A673 (cell line): ENCODE measurements around the gene S100A14. TPM values are rescaled to one million over a fixed set of nuclear protein-coding genes. Genes with fewer than 3 reads are reported as not detected.

ENCODE experiments used
- BruUV-seq: library from RNA; stranded (reverse); fragments of 400-500 nt; replicated peaks from 2 replicates; lab custom pipeline; 2021; lab: Mats Ljungman, UMichigan
- CTCF ChIA-PET: fragments of 300-600 bp; sonication (Branson Sonifier 250); formaldehyde crosslinking; loops from one replicate; lab custom pipeline; 2022; ENCODE audit warnings: antibody characterized with exemption; lab: Charles Lee
- POLR2A ChIA-PET: fragments of 300-600 bp; sonication (Branson Sonifier 250); formaldehyde crosslinking; loops from one replicate; lab custom pipeline; 2022; ENCODE audit warnings: antibody characterized with exemption; ENCODE audit not compliant: low non-redundant PET; lab: Charles Lee
- DNase-seq: peaks from one replicate; pipeline ENCODE4 v3.0.0-alpha.2; 2015; ENCODE audit warnings: low spot score
- H3K27ac ChIP-seq: fragments of 200-600 bp; sonication (generic); 2 replicates; pipeline ENCODE4 v1.5.1; 2016; ENCODE audit warnings: mixed run types, low read depth, mild to moderate bottlenecking, mixed read lengths, antibody characterized with exemption, low read length; ENCODE audit not compliant: poor library complexity, severe bottlenecking
- H3K27me3 ChIP-seq: fragments of 200-600 bp; sonication (generic); replicated peaks from 2 replicates; pipeline ENCODE4 v1.6.1; 2017; ENCODE audit warnings: mixed run types, low read depth, mild to moderate bottlenecking, mixed read lengths, antibody characterized with exemption, low read length; ENCODE audit not compliant: insufficient read depth, poor library complexity
- H3K36me3 ChIP-seq: fragments of 200-600 bp; sonication (generic); 2 replicates; pipeline ENCODE4 v1.6.1; 2016; ENCODE audit warnings: mixed run types, mild to moderate bottlenecking, mixed read lengths, antibody characterized with exemption, low read length; ENCODE audit not compliant: insufficient read depth, poor library complexity, severe bottlenecking
- H3K4me1 ChIP-seq: fragments of 200-600 bp; sonication (generic); 2 replicates; pipeline ENCODE4 v1.6.1; 2017; ENCODE audit warnings: mixed run types, mild to moderate bottlenecking, mixed read lengths, antibody characterized with exemption, low read length; ENCODE audit not compliant: insufficient read depth, poor library complexity, severe bottlenecking
- H3K4me3 ChIP-seq: fragments of 200-600 bp; sonication (generic); 2 replicates; pipeline ENCODE4 v1.5.1; 2016; ENCODE audit warnings: low read depth, mixed run types, mild to moderate bottlenecking, mixed read lengths, low read length; ENCODE audit not compliant: poor library complexity, severe bottlenecking
- H3K9me3 ChIP-seq: fragments of 200-600 bp; sonication (generic); 2 replicates; pipeline ENCODE4 v1.6.1; 2016; ENCODE audit warnings: mixed run types, low read depth, mild to moderate bottlenecking, mixed read lengths, antibody characterized with exemption, low read length; ENCODE audit not compliant: poor library complexity, severe bottlenecking
- CTCF ChIP-seq: fragments of 300-800, 200-600 bp; sonication (generic); conservative IDR thresholded peaks from 2 replicates; pipeline ENCODE4 v1.5.1; 2017; ENCODE audit warnings: low read depth, mild to moderate bottlenecking, antibody characterized with exemption, low read length, moderate library complexity, mixed read lengths
- EZH2 ChIP-seq: fragments of 200-600 bp; sonication (generic); IDR thresholded peaks from 2 replicates; pipeline ENCODE4 v1.6.1; 2017; ENCODE audit warnings: borderline replicate concordance, low read depth, mild to moderate bottlenecking, mixed read lengths, antibody characterized with exemption, low read length; ENCODE audit not compliant: poor library complexity, severe bottlenecking
- intact Hi-C: fragments of 100-400 bp; cut with micrococcal nuclease; formaldehyde crosslinking; loops from one replicate; pipeline ENCODE4 v1.10.0; 2022; ENCODE audit not compliant: unreplicated experiment
- total RNA-seq: library from RNA; stranded (reverse); gene quantifications from 2 replicates; pipeline ENCODE4 v1.2.3, GENCODE V29; 2021

Gene S100A14
- total RNA-seq, 1 experiment from 2014 or later: not detected

- TF ChIP-seq CTCF (no peak), EZH2 (no peak)
- Histone ChIP-seq H3K4me1 (peaks cover 30% of the 10 kb centered on the region), H3K36me3 (no peaks in the 10 kb centered on the region), H3K27ac (peak overlapping the region; percentile 60), H3K4me3 (no peak overlapping the region), H3K9me3 (no peaks in the 10 kb centered on the region), H3K27me3 (no peaks in the 10 kb centered on the region)
- intact Hi-C loops: no loop called here
- ChIA-PET POLR2A (no interaction called here), CTCF (interaction anchor here (1.0 to 1.1 kb wide), 2 partner anchors 33 to 56 kb away, joined by 5 read pairs; no protein-coding TSS in a partner anchor)
- DNase-seq: peak; percentile 94
- TSS peak; percentile 75 for BruUV-seq
These were observed 49.4 kb downstream of the S100A14 start for GRCh38 chr1:153566414-153567371.

- no peaks in the 10 kb centered on the region for H3K27me3 ChIP-seq
- BruUV-seq: no TSS peak
- intact Hi-C loops: no loop called here
- H3K4me3 ChIP-seq: no peak within 1 kb of the TSS
- no peak for TF ChIP-seq EZH2
- TF ChIP-seq CTCF: no peak
- H3K36me3 ChIP-seq: no peaks in the 10 kb centered on the region
- DNase-seq: peak; percentile 77
- H3K9me3 ChIP-seq: no peaks in the 10 kb centered on the region
- ChIA-PET POLR2A (no interaction called here), CTCF (interaction anchor here (1.0 to 1.1 kb wide), 2 partner anchors 32 to 55 kb away, joined by 5 read pairs; no protein-coding TSS in a partner anchor)
- peaks cover 30% of the 10 kb centered on the region for H3K4me1 ChIP-seq
- peak within 1 kb of the TSS; percentile 60 for H3K27ac ChIP-seq
These were observed 50.4 kb downstream of the S100A14 start, which contains the start of gene S100A2 for GRCh38 chr1:153565529-153566374. Gene S100A2 (minus strand): TSS chr1:153565844. CDS start chr1:153563877, 1,967 bp downstream.

Other genes with a start within 250 kb of the S100A14 start
- not detected in 2 replicates for gene S100A12, start 240.7 kb downstream of the S100A14 start, total RNA-seq
- gene S100A8, start 225.3 kb downstream of the S100A14 start, total RNA-seq: not detected in 2 replicates
- gene S100A7A, start 199.8 kb downstream of the S100A14 start, total RNA-seq: not detected in 2 replicates
- gene S100A7, start 155.7 kb downstream of the S100A14 start, total RNA-seq: not detected in 2 replicates
- 73.6 and 106 TPM in 2 replicates for gene S100A6, start 80.3 kb downstream of the S100A14 start, total RNA-seq
- not detected in 2 replicates for gene S100A5, start 75.4 kb downstream of the S100A14 start, total RNA-seq
- gene S100A4, start 70.5 kb downstream of the S100A14 start, total RNA-seq: 17.8 and 20.0 TPM in 2 replicates
- 0.61 and 0.99 TPM in 2 replicates for gene S100A3, start 67.1 kb downstream of the S100A14 start, total RNA-seq
- 2.4 and 4.5 TPM in 2 replicates for gene S100A2, start 50.5 kb downstream of the S100A14 start, total RNA-seq
- gene S100A16, start 3.2 kb downstream of the S100A14 start, total RNA-seq: 0.43 TPM in 1 of 2 replicates, not detected in the other
- gene S100A13, start 11.2 kb upstream of the S100A14 start, total RNA-seq: 11.0 and 18.0 TPM in 2 replicates
- gene S100A1, start 12.1 kb upstream of the S100A14 start, total RNA-seq: 0.72 TPM in 1 of 2 replicates, not detected in the other
- 99.8 and 101 TPM in 2 replicates for gene CHTOP, start 17.7 kb upstream of the S100A14 start, total RNA-seq
- gene SNAPIN, start 42.4 kb upstream of the S100A14 start, total RNA-seq: 47.4 and 55.9 TPM in 2 replicates
- gene ILF2, start 54.7 kb upstream of the S100A14 start, total RNA-seq: 391 and 420 TPM in 2 replicates
- gene NPR1, start 62.4 kb upstream of the S100A14 start, total RNA-seq: 0.87 and 1.1 TPM in 2 replicates
- 56.7 and 58.0 TPM in 2 replicates for gene INTS3, start 111.7 kb upstream of the S100A14 start, total RNA-seq
- 5.0 and 5.7 TPM in 2 replicates for gene SLC27A3, start 159.1 kb upstream of the S100A14 start, total RNA-seq